Mesothelial cell of epicardium (in vitro differentiated cells): Measurements from ENCODE around the gene GADD45G. TPM values are rescaled to one million over a fixed set of nuclear protein-coding genes. Genes with fewer than 3 reads are reported as not detected.

Experiments used
- DNase-seq, 2 experiments: peaks; one replicate each; pipeline ENCODE4 v3.0.0; 2021; ENCODE audit warnings: low spot score in 2 of 2; ENCODE audit not compliant: unreplicated experiment in 2 of 2
- H3K27ac Mint-ChIP-seq: 2 replicates; pipeline ENCODE4 v1.8.0; 2021; ENCODE audit warnings: mixed read lengths
- H3K27me3 Mint-ChIP-seq: 2 replicates; pipeline ENCODE4 v1.8.0; 2021; ENCODE audit warnings: low read depth, mixed read lengths
- H3K36me3 Mint-ChIP-seq: 2 replicates; pipeline ENCODE4 v1.8.0; 2021; ENCODE audit warnings: mixed read lengths
- H3K4me1 Mint-ChIP-seq: 2 replicates; pipeline ENCODE4 v1.8.0; 2021; ENCODE audit warnings: mixed read lengths
- H3K4me3 Mint-ChIP-seq: 2 replicates; pipeline ENCODE4 v1.8.0; 2021; ENCODE audit warnings: mild to moderate bottlenecking, moderate library complexity, mixed read lengths
- H3K9me3 Mint-ChIP-seq: 2 replicates; pipeline ENCODE4 v1.8.0; 2021; ENCODE audit warnings: mixed read lengths
- total RNA-seq: library from RNA; stranded (reverse); gene quantifications from 3 replicates; pipeline ENCODE4 v1.2.1, GENCODE V29; 2021
- TF ChIP-seq, protein P1 (sequence below): fragments of 200-600 bp; sonication (generic); IDR thresholded peaks from one replicate; pipeline ENCODE4 v1.5.0; 2021; ENCODE audit warnings: antibody characterized with exemption; ENCODE audit not compliant: unreplicated experiment

Gene GADD45G
- total RNA-seq, 1 donor from 2014 or later = 1.8 TPM

DNA sequence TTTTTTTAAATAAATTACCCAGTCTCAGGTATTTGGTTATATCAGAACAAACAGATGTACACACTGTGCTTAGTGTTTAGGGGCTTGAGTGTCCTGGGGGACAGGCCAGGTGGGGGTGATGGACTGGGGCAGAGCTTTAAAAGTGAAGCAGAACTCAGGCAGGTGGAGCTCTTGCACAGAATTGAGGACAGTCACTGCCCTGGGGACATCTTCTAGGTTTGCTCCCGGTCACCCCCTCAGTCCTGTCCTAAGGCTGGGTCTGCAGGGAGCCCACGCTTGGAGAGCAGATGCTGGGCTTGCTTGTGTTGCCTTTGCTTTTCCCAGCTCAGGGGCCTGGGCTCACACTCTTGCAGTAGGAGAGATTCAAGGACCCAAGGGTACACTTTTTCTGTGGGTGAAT is 10.8 kb downstream of the GADD45G start:
- Mint-ChIP-seq H3K27ac (no peak overlapping the region), H3K9me3 (peaks cover 5% of the 10 kb centered on the region), H3K4me1 (no peaks in the 10 kb centered on the region), H3K36me3 (no peaks in the 10 kb centered on the region), H3K4me3 (no peak overlapping the region), H3K27me3 (no peaks in the 10 kb centered on the region)
- DNase-seq = no peak
- TF ChIP-seq, protein P1, sequence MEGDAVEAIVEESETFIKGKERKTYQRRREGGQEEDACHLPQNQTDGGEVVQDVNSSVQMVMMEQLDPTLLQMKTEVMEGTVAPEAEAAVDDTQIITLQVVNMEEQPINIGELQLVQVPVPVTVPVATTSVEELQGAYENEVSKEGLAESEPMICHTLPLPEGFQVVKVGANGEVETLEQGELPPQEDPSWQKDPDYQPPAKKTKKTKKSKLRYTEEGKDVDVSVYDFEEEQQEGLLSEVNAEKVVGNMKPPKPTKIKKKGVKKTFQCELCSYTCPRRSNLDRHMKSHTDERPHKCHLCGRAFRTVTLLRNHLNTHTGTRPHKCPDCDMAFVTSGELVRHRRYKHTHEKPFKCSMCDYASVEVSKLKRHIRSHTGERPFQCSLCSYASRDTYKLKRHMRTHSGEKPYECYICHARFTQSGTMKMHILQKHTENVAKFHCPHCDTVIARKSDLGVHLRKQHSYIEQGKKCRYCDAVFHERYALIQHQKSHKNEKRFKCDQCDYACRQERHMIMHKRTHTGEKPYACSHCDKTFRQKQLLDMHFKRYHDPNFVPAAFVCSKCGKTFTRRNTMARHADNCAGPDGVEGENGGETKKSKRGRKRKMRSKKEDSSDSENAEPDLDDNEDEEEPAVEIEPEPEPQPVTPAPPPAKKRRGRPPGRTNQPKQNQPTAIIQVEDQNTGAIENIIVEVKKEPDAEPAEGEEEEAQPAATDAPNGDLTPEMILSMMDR = no peak

- TF ChIP-seq, protein P1 = no peak
- Mint-ChIP-seq H3K4me1 (no peaks in the 10 kb centered on the region), H3K9me3 (peaks cover 5% of the 10 kb centered on the region), H3K27me3 (no peaks in the 10 kb centered on the region), H3K36me3 (no peaks in the 10 kb centered on the region), H3K4me3 (no peak overlapping the region), H3K27ac (no peak overlapping the region)
- no peak for DNase-seq
These were observed 11.6 kb downstream of the GADD45G start for GRCh38 chr9:89616411-89616810.

- H3K4me1 Mint-ChIP-seq = no peaks in the 10 kb centered on the region
- H3K36me3 Mint-ChIP-seq = no peaks in the 10 kb centered on the region
- no peak overlapping the region for H3K4me3 Mint-ChIP-seq
- H3K9me3 Mint-ChIP-seq = no peaks in the 10 kb centered on the region
- no peak for DNase-seq
- TF ChIP-seq, protein P1 = no peak
- H3K27me3 Mint-ChIP-seq = no peaks in the 10 kb centered on the region
- no peak overlapping the region for H3K27ac Mint-ChIP-seq
These were observed 13.2 kb downstream of the GADD45G start for GRCh38 chr9:89617978-89618377.

DNA sequence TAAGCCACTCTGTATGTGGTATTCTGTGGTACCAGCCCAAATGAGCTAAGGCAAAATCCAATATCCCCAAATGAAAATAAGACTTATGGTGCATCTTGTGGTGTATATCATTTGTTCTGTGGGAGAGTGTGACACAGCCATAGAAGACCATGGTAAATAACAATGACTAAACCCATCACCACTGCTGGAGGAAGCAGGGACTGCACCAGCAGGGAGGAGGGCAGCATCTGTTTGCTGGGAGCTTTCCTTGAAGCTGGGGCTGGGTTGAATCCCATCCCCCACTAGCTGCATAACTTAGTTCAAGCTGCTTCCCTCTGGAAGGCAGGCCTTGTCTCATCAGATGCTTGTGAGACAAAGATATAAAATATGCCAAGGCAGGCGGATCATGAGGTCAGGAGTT is 14.2 kb downstream of the GADD45G start:
- DNase-seq = no peak
- Mint-ChIP-seq H3K27me3 (no peaks in the 10 kb centered on the region), H3K4me1 (peaks cover 2% of the 10 kb centered on the region), H3K36me3 (no peaks in the 10 kb centered on the region), H3K4me3 (no peak overlapping the region), H3K9me3 (no peaks in the 10 kb centered on the region), H3K27ac (no peak overlapping the region)
- TF ChIP-seq, protein P1 = no peak

- Mint-ChIP-seq H3K27ac (no peak overlapping the region), H3K4me3 (no peak overlapping the region), H3K4me1 (peaks cover 2% of the 10 kb centered on the region), H3K9me3 (no peaks in the 10 kb centered on the region), H3K27me3 (no peaks in the 10 kb centered on the region), H3K36me3 (no peaks in the 10 kb centered on the region)
- DNase-seq = no peak
- TF ChIP-seq, protein P1 = no peak
These were observed 14.8 kb downstream of the GADD45G start for GRCh38 chr9:89619424-89620138.
